GM18909 (cell line): ENCODE data around the gene WNT3.
"Not testable (repeated sequence)": the region's sequence is repeated elsewhere in the genome, so short reads cannot be mapped to it uniquely, and the experiment has no call there.

Experiments used
- ATAC-seq: cut with Tn5 transposase; IDR thresholded peaks from one replicate; pipeline ENCODE4 v1.9.1; 2021; ENCODE audit warnings: mild to moderate bottlenecking; ENCODE audit not compliant: unreplicated experiment, poor library complexity

The WNT3 gene

GRCh38 chr17:46818316-46818928, at the start of gene WNT3:
WNT3 (minus strand) TSS chr17:46818692; CDS start chr17:46818597, 95 bp downstream.
- ATAC-seq, result no peak

- ATAC-seq, result no peak
Measured at GRCh38 chr17:46866747-46867146, 48.3 kb upstream of the WNT3 start.

DNA sequence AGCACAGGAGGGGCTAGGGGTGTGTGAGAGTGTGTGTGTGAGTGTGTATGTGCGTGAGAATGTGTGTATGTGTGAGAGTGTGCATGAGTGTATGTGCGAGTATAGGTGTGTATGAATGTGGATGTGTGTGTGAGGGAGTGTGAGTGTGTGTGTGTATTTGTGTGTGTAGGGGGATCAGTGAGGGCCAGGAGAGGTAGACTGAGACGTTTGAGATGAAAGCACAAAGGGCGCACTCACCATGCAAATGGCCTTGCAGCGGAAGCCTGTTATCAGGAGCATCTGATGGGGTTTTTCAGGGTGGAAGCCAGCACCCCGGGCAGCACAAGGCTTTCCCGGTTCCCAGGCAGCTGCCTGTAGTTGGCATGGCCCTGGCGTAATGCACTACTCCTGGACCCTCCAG, 47.8 kb upstream of the WNT3 start:
- no peak for ATAC-seq

DNA sequence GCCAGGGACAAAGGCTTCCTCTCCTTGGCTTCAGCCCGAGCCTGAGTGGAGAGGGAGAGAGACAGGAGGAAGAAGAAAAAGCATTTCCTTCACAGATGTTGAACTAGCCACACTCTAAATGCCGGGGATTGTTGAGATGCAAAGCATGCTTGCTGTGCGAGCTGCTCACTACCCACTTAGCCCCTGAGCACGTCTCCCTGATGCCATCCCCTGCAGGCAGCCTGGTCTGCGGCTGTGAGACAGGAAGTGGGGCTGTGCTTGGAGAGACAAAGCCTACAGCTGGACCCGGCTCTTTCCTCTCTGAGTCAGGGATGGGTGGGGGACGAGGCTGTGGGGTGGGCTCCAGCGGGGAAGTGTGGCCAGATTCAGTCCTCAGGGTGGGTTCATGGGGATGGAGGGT, 46.6 kb upstream of the WNT3 start:
- no peak for ATAC-seq

GRCh38 chr17:46863383-46864121, 45.1 kb upstream of the WNT3 start:
- no peak for ATAC-seq

- no peak for ATAC-seq
Measured at GRCh38 chr17:46862949-46863348, 44.5 kb upstream of the WNT3 start.

DNA sequence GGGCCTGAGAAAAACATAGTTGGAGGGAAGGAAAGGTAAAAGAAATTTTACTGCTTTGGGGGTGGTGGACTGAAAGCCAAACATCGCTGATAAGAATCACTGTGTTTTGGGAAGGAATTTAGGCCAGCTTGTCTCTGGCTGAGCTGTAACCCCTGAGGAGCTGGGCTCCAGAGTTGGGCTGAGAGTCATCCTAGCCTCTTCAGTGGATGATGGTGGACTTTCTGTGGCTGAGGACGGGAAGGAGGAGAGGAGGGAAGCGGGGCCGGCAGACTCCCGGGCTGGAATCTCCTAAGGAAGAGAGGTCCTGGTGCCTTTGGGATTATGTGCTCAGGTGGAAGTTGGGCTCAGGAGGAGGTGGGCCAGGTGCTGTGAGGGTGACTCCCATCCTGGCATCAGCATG, 41.5 kb upstream of the WNT3 start:
- ATAC-seq, result no peak

GRCh38 chr17:46857600-46857999, 39.1 kb upstream of the WNT3 start:
- no peak for ATAC-seq

GRCh38 chr17:46854948-46855347, 36.5 kb upstream of the WNT3 start:
- ATAC-seq, result no peak

GRCh38 chr17:46854515-46854914, 36.0 kb upstream of the WNT3 start:
- no peak for ATAC-seq

GRCh38 chr17:46853896-46854444, 35.5 kb upstream of the WNT3 start:
- no peak for ATAC-seq

DNA sequence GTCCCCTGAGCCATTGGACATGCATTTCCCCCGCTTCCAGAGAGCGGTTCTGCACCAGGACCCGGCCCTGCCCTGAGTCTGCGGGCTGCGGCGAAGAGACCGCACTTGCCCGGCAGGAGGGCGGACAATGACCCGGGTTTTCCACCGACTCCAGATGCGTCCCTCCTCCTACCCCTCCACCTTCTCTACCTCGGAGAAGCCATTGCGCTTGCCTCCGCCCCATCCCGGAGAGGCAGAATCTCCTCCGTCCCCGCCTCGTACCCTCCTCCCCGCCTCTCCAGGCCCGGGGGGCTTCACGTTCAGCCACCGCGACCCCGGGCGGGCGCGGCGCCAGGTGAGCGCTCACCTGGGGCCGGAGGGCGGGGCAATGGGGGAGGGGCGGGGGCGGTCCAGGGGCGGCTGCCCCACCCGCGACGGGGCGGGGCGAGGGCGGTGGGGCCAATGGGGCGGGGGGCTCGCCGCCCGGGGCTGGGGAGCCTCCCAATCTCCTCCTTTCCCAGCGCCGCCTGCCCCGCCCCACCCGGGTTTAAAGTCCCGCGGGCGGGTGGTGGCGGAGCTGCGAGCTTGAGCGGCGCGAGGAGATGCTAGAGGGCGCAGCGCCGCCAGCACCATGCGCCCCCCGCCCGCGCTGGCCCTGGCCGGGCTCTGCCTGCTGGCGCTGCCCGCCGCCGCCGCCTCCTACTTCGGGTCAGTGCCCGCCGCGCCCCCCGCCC, 32.7 kb upstream of the WNT3 start, which contains the start of gene WNT9B:
Gene WNT9B (plus strand): TSS at position 555 of the 713 bp plus-strand sequence. CDS start 56 bp downstream, at position 611.
- ATAC-seq, result no peak

GRCh38 chr17:46850688-46851028, 32.2 kb upstream of the WNT3 start:
- ATAC-seq, result no peak

- ATAC-seq, result no peak
Measured at GRCh38 chr17:46848534-46848933, 30.0 kb upstream of the WNT3 start.

DNA sequence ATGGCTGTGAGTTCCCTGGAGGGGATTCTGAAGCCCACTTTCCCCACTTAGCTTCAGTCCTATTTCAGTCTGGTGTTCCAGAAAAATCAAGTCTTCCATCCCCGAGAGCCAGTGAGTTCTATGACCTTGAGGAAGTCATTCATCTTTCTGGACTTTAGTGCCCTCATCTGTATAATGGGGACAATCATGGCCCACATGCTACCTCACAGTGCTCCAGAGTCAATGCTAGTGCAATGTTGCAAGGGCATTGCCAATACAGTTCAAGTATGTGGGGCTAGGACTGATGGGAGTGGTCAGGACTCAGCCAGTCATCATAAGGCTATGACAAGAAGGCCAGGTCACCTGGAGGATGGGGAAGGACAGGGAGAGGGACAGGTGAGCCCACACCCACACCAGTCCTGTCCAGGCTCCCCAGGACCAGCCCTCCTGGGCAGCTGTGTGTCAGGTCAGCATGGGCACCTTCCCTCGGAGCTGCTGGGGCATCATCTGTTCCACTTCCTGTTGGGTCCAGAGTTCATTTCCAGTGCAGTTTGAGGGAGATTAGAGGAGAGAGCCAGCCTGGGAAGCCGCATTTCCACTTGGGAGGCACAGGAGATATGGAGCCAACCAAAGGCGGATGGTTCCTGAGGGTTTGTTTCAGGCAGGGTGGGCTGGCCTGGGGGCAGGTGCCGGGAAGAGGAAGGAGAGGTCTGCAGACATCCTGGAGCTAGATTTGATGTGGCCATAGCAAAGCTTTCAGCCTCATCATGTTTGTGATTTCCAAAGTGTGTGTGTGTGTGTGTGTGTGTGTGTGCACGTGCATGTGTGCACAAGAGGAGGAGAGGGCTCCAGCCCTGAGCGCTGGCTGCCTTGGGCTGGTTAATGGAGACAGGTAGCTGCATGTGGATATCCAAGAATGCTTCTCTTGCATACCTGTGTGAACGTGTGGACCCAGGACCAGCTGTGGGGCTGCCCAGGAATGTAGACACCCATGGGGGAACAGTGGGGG, 29.0 kb upstream of the WNT3 start:
- no peak for ATAC-seq

- no peak for ATAC-seq
Measured at GRCh38 chr17:46842835-46843234, 24.3 kb upstream of the WNT3 start.

GRCh38 chr17:46841561-46842379, 23.3 kb upstream of the WNT3 start:
- no peak for ATAC-seq

DNA sequence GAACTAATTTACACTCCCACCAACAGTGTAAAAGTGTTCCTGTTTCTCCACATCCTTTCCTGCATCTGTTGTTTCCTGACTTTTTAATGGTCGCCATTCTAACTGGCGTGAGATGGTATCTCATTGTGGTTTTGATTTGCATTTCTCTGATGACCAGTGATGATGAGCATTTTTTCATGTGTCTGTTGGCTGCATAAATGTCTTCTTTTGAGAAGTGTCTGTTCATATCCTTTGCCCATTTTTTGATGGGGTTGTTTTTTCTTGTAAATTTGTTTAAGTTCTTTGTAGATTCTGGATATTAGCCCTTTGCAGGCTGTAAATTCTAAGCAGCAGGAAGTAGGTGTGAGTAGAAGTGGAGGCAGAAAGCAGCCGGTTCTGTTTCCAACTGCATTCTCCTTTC, 22.1 kb upstream of the WNT3 start:
- not testable (repeated sequence) for ATAC-seq

GRCh38 chr17:46839211-46839610, 20.7 kb upstream of the WNT3 start:
- ATAC-seq, result no peak
